OCI-LY7 (cell line): Measurements from ENCODE around the gene TP63. TPM values are rescaled to one million over a fixed set of nuclear protein-coding genes. Genes with fewer than 3 reads are reported as not detected.

ENCODE experiments used
- Bru-seq: library from RNA; stranded (reverse); fragments of 400-500 nt; gene quantifications from one replicate; lab custom pipeline; 2021; lab: Mats Ljungman, UMichigan
- BruChase-seq, 2 experiments: library from RNA; stranded (reverse); fragments of 400-500 nt; gene quantifications; one replicate each; lab custom pipeline; 2021; lab: Mats Ljungman, UMichigan
- BruUV-seq: library from RNA; stranded (reverse); fragments of 400-500 nt; replicated peaks from 2 replicates; lab custom pipeline; 2021; lab: Mats Ljungman, UMichigan
- CTCF ChIA-PET: fragments of 300-600 bp; sonication (Branson Sonifier 250); formaldehyde crosslinking; loops from one replicate; lab custom pipeline; 2022; ENCODE audit warnings: antibody characterized with exemption; ENCODE audit not compliant: unreplicated experiment; lab: Charles Lee
- POLR2A ChIA-PET: fragments of 300-600 bp; sonication (Branson Sonifier 250); formaldehyde crosslinking; loops from one replicate; lab custom pipeline; 2022; ENCODE audit warnings: antibody characterized with exemption; lab: Charles Lee
- DNase-seq: peaks from one replicate; pipeline ENCODE4 v3.0.0-alpha.2; 2015; ENCODE audit warnings: low spot score
- H2AFZ ChIP-seq: fragments of 200-600 bp; sonication (generic), shearing (Covaris generic); 2 replicates; pipeline ENCODE4 v1.6.1; 2014; ENCODE audit warnings: mild to moderate bottlenecking, antibody characterized with exemption, low read length, moderate library complexity
- H3K27ac ChIP-seq: fragments of 200-600 bp; sonication (generic); 2 replicates; pipeline ENCODE4 v1.5.1; 2014; ENCODE audit warnings: mixed run types, low read depth, mild to moderate bottlenecking, moderate library complexity, low read length, inconsistent platforms; ENCODE audit not compliant: poor library complexity, severe bottlenecking
- H3K36me3 ChIP-seq: fragments of 200-600 bp; sonication (generic); 2 replicates; pipeline ENCODE4 v1.6.1; 2014; ENCODE audit warnings: mild to moderate bottlenecking, antibody characterized with exemption, low read length, moderate library complexity, mixed read lengths; ENCODE audit not compliant: insufficient read depth
- H3K4me1 ChIP-seq: fragments of 200-600 bp; sonication (generic); 2 replicates; pipeline ENCODE4 v1.5.1; 2014; ENCODE audit warnings: mild to moderate bottlenecking, low read length; ENCODE audit not compliant: insufficient read depth, poor library complexity, severe bottlenecking
- H3K4me2 ChIP-seq: fragments of 200-600 bp; sonication (generic); 2 replicates; pipeline ENCODE4 v1.6.1; 2014; ENCODE audit warnings: mild to moderate bottlenecking, low read length
- H3K4me3 ChIP-seq: fragments of 200-600 bp; sonication (generic); 2 replicates; pipeline ENCODE4 v1.5.1; 2014; ENCODE audit warnings: mild to moderate bottlenecking, low read depth, low read length; ENCODE audit not compliant: poor library complexity, severe bottlenecking
- H3K79me2 ChIP-seq: fragments of 200-600 bp; sonication (generic); 2 replicates; pipeline ENCODE4 v1.6.1; 2016; ENCODE audit warnings: low read depth, mild to moderate bottlenecking, low read length, moderate library complexity, mixed read lengths; ENCODE audit not compliant: insufficient read depth
- H3K9me2 ChIP-seq: fragments of 200-600 bp; sonication (generic); 2 replicates; pipeline ENCODE4 v1.6.1; 2016; ENCODE audit warnings: mild to moderate bottlenecking, low read length, mixed read lengths; ENCODE audit not compliant: insufficient read depth
- H3K9me3 ChIP-seq: fragments of 200-600 bp; sonication (generic); 2 replicates; pipeline ENCODE4 v1.6.1; 2014; ENCODE audit warnings: mild to moderate bottlenecking, mixed run types, low read length, mixed read lengths
- H4K20me1 ChIP-seq: fragments of 200-600 bp; sonication (generic); 2 replicates; pipeline ENCODE4 v1.6.1; 2014; ENCODE audit warnings: mild to moderate bottlenecking, antibody characterized with exemption, low read length, moderate library complexity, mixed read lengths; ENCODE audit not compliant: insufficient read depth
- EZH2phosphoT487 ChIP-seq: fragments of 200-600 bp; sonication (generic); IDR thresholded peaks from 2 replicates; pipeline ENCODE4 v1.6.1; 2018; ENCODE audit warnings: low read depth, borderline replicate concordance, mild to moderate bottlenecking, mixed run types, antibody characterized with exemption, low read length, moderate library complexity, mixed read lengths
- intact Hi-C: fragments of 100-400 bp; cut with micrococcal nuclease; formaldehyde crosslinking; loops from one replicate; pipeline ENCODE4 v1.10.0; 2022; ENCODE audit not compliant: unreplicated experiment
- long read RNA-seq: library from polyadenylated mRNA; stranded (forward); transcript quantifications from one replicate; pipeline ENCODE4 v2.0.0, GENCODE V29; 2022
- total RNA-seq, 2 experiments: library from RNA; depleted of rRNA in 1 of 2; stranded (reverse); fragments of >200 nt in 1 of 2; shearing (Covaris generic) in 1 of 2; gene quantifications; 2 replicates each; pipeline ENCODE4 v1.2.3, GENCODE V29; 2014 to 2022
- TF ChIP-seq, protein P1 (sequence below): fragments of 200-600 bp; sonication (generic); conservative IDR thresholded peaks from 2 replicates; pipeline ENCODE4 v1.5.1; 2014; ENCODE audit warnings: mild to moderate bottlenecking, antibody characterized with exemption, low read length, moderate library complexity, mixed read lengths

The TP63 gene
- total RNA-seq (2014; rRNA removed; shearing (Covaris generic)) = 0.03 and 0.16 TPM in 2 replicates
- total RNA-seq (2022) = 0.74 and 1.1 TPM in 2 replicates
- Bru-seq, nascent RNA = percentile 33 among the genes with signal in this experiment
- BruChase-seq, experiment 1, labeled RNA remaining after a 6-hour chase = percentile 28 among the genes with signal in this experiment
- percentile 28 among the genes with signal in this experiment for BruChase-seq, experiment 2, labeled RNA remaining after a 2-hour chase
- long read RNA-seq, full-length matches to known transcripts = 1 of 1 reads
- long read RNA-seq, partial matches to known transcripts = 0 of 1 reads
- long read RNA-seq, other reads (novel, unspliced or antisense) = 0 of 1 reads

DNA sequence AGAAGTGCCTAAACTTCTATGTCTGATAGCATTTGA lies at the start of gene TP63:
TSS of gene TP63 (plus strand) at position 17 of the 36 bp plus-strand sequence. CDS start 127 bp downstream, outside the sequence.
- Histone ChIP-seq H2AFZ (peak within 1 kb of the TSS; percentile 17; the same call in 1 of the 2 replicates), H3K9me3 (no peaks in the 10 kb centered on the region), H4K20me1 (no peaks in the 10 kb centered on the region), H3K36me3 (no peaks in the 10 kb centered on the region), H3K79me2 (no peaks in the 10 kb centered on the region), H3K9me2 (no peaks in the 10 kb centered on the region), H3K4me2 (peak within 1 kb of the TSS; percentile 36), H3K4me1 (no peaks in the 10 kb centered on the region), H3K27ac (peak within 1 kb of the TSS; percentile 24), H3K4me3 (peak within 1 kb of the TSS; percentile 29)
- no peak for DNase-seq
- CTCF ChIA-PET = no interaction called here
- intact Hi-C loops = no loop called here
- POLR2A ChIA-PET = interaction anchor here (0.7 kb wide), 1 partner anchor 741 kb away, joined by 3 read pairs; no protein-coding TSS in a partner anchor
- no TSS peak for BruUV-seq
- no peak for TF ChIP-seq EZH2phosphoT487
- TF ChIP-seq, protein P1, sequence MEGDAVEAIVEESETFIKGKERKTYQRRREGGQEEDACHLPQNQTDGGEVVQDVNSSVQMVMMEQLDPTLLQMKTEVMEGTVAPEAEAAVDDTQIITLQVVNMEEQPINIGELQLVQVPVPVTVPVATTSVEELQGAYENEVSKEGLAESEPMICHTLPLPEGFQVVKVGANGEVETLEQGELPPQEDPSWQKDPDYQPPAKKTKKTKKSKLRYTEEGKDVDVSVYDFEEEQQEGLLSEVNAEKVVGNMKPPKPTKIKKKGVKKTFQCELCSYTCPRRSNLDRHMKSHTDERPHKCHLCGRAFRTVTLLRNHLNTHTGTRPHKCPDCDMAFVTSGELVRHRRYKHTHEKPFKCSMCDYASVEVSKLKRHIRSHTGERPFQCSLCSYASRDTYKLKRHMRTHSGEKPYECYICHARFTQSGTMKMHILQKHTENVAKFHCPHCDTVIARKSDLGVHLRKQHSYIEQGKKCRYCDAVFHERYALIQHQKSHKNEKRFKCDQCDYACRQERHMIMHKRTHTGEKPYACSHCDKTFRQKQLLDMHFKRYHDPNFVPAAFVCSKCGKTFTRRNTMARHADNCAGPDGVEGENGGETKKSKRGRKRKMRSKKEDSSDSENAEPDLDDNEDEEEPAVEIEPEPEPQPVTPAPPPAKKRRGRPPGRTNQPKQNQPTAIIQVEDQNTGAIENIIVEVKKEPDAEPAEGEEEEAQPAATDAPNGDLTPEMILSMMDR = no peak

DNA sequence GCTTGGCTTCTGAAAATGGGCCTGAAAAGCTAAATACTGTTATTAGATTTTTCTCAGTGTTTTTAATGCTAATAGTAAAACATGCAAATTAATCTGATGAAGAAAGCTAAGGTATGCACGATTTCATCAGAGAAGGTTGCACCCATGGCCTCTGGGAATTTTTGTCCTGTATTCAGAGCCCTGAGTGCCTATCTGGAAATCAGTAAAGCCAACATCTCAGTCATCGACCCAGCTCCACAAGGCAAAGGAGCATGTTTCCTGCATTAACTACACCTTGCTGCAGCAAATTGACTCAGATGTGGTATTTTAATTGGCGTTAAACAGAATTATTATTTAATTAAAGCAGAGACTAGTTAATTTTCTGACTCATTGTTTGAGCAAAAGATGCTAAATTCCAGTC lies 49.0 kb upstream of the TP63 start:
- no TSS peak for BruUV-seq
- no peak overlapping the region for H3K4me3 ChIP-seq
- H3K36me3 ChIP-seq = no peaks in the 10 kb centered on the region
- POLR2A ChIA-PET = interaction anchor here (0.7 kb wide), 1 partner anchor 316 kb away, joined by 3 read pairs; no protein-coding TSS in a partner anchor
- CTCF ChIA-PET = no interaction called here
- H3K27ac ChIP-seq = no peak overlapping the region
- no peaks in the 10 kb centered on the region for H4K20me1 ChIP-seq
- intact Hi-C loops = loop anchor here (10.0 kb wide), 1 partner anchor 307 kb away; no protein-coding TSS in a partner anchor
- H2AFZ ChIP-seq = no peak overlapping the region
- no peaks in the 10 kb centered on the region for H3K79me2 ChIP-seq
- no peak for DNase-seq
- H3K4me2 ChIP-seq = no peak overlapping the region
- H3K4me1 ChIP-seq = no peaks in the 10 kb centered on the region
- no peak for TF ChIP-seq EZH2phosphoT487
- TF ChIP-seq, protein P1 = no peak
- no peaks in the 10 kb centered on the region for H3K9me2 ChIP-seq
- H3K9me3 ChIP-seq = no peaks in the 10 kb centered on the region

DNA sequence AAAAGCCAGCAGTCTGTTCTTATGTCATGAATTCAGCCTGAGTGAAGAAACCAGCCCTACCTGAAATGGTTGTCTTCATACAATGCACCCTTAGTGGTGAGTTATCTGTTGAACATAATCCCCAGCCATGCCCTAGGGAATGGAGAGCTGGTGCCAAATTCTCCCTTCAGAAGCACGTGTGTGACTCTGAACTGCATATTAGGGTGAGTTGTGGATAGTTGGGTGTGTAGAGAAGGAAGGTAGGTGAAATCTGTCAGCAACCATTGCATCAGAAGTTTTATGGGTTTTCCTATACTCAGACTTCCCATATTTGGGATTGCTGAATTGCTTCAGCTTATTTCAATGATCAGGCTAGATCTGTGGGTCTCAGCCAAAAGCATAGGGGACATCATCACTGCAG lies 46.5 kb upstream of the TP63 start:
- no TSS peak for BruUV-seq
- DNase-seq = no peak
- Histone ChIP-seq H3K36me3 (no peaks in the 10 kb centered on the region), H3K4me3 (no peak overlapping the region), H3K9me2 (no peaks in the 10 kb centered on the region), H4K20me1 (no peaks in the 10 kb centered on the region), H3K79me2 (no peaks in the 10 kb centered on the region), H2AFZ (no peak overlapping the region), H3K9me3 (no peaks in the 10 kb centered on the region), H3K4me1 (no peaks in the 10 kb centered on the region), H3K4me2 (no peak overlapping the region), H3K27ac (no peak overlapping the region)
- ChIA-PET POLR2A (interaction anchor here (0.6 kb wide), 1 partner anchor 298 kb away, joined by 3 read pairs; no protein-coding TSS in a partner anchor), CTCF (no interaction called here)
- intact Hi-C loops = loop anchor here (10.0 kb wide), 1 partner anchor 310 kb away; no protein-coding TSS in a partner anchor
- no peak for TF ChIP-seq EZH2phosphoT487
- TF ChIP-seq, protein P1 = no peak
